UCSD-AML1 (cell line): Measurements from ENCODE around the gene RAD51AP2.
"Not testable (repeated sequence)": the region's sequence is repeated elsewhere in the genome, so short reads cannot be mapped to it uniquely, and the experiment has no call there.

Experiments
- DNase-seq: peaks from one replicate; lab custom pipeline; 2025; ENCODE audit not compliant: unreplicated experiment; lab: John Stamatoyannopoulos, UW

RAD51AP2 gene

GRCh38 chr2:17518212-17519154 lies at the start of gene RAD51AP2:
Gene RAD51AP2 (minus strand): TSS chr2:17518440. CDS start chr2:17518415, 25 bp downstream.
- DNase-seq: no peak

GRCh38 chr2:17565726-17566125 lies 47.5 kb upstream of the RAD51AP2 start:
- DNase-seq: not testable (repeated sequence)

GRCh38 chr2:17558878-17559277 lies 40.6 kb upstream of the RAD51AP2 start:
- no peak for DNase-seq

GRCh38 chr2:17558053-17558452 lies 39.8 kb upstream of the RAD51AP2 start:
- no peak for DNase-seq

- no peak for DNase-seq
These were observed 39.4 kb upstream of the RAD51AP2 start for GRCh38 chr2:17557596-17557995.

- no peak for DNase-seq
These were observed 36.9 kb upstream of the RAD51AP2 start for GRCh38 chr2:17555150-17555549.

- no peak for DNase-seq
These were observed 32.7 kb upstream of the RAD51AP2 start for GRCh38 chr2:17550907-17551306.

- no peak for DNase-seq
These were observed 29.5 kb upstream of the RAD51AP2 start for GRCh38 chr2:17547737-17548136.

- DNase-seq: no peak
These were observed 29.0 kb upstream of the RAD51AP2 start for GRCh38 chr2:17547237-17547636.

GRCh38 chr2:17545680-17546613 lies 27.7 kb upstream of the RAD51AP2 start:
- DNase-seq: no peak

- no peak for DNase-seq
These were observed 26.0 kb upstream of the RAD51AP2 start for GRCh38 chr2:17544256-17544655.

GRCh38 chr2:17543848-17544247 lies 25.6 kb upstream of the RAD51AP2 start:
- DNase-seq: no peak

GRCh38 chr2:17543131-17543660 lies 25.0 kb upstream of the RAD51AP2 start:
- DNase-seq: no peak

- DNase-seq: no peak
These were observed 24.2 kb upstream of the RAD51AP2 start for GRCh38 chr2:17542471-17542870.

- no peak for DNase-seq
These were observed 23.3 kb upstream of the RAD51AP2 start for GRCh38 chr2:17541531-17541950.

GRCh38 chr2:17540813-17541530 lies 22.7 kb upstream of the RAD51AP2 start:
- DNase-seq: no peak

GRCh38 chr2:17540093-17540812 lies 22.0 kb upstream of the RAD51AP2 start, which contains the start of gene VSNL1:
Gene VSNL1 (plus strand): TSS chr2:17540696. CDS start chr2:17592075, 51,379 bp downstream.
- no peak for DNase-seq

- DNase-seq: no peak
These were observed 21.4 kb upstream of the RAD51AP2 start for GRCh38 chr2:17539611-17540092.

- no peak for DNase-seq
These were observed 20.8 kb upstream of the RAD51AP2 start for GRCh38 chr2:17538844-17539554.
